ENCODE data around the gene EDNRA.

- TF ChIP-seq, protein P1, sequence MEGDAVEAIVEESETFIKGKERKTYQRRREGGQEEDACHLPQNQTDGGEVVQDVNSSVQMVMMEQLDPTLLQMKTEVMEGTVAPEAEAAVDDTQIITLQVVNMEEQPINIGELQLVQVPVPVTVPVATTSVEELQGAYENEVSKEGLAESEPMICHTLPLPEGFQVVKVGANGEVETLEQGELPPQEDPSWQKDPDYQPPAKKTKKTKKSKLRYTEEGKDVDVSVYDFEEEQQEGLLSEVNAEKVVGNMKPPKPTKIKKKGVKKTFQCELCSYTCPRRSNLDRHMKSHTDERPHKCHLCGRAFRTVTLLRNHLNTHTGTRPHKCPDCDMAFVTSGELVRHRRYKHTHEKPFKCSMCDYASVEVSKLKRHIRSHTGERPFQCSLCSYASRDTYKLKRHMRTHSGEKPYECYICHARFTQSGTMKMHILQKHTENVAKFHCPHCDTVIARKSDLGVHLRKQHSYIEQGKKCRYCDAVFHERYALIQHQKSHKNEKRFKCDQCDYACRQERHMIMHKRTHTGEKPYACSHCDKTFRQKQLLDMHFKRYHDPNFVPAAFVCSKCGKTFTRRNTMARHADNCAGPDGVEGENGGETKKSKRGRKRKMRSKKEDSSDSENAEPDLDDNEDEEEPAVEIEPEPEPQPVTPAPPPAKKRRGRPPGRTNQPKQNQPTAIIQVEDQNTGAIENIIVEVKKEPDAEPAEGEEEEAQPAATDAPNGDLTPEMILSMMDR (IDR thresholded peaks at IDR 0.05; ENCODE audit: low read length): no peak
- TF ChIP-seq EZH2 (IDR thresholded peaks at IDR 0.05; ENCODE audit: borderline replicate concordance, low read length): no peak
These were observed 35.2 kb downstream of the EDNRA start for GRCh38 chr4:147516133-147516532.

Measured in OCI-LY1 (cell line).